WI38 (cell line): ENCODE data around the gene HOMEZ.
"Not testable (repeated sequence)": the region's sequence is repeated elsewhere in the genome, so short reads cannot be mapped to it uniquely, and the experiment has no call there.

ENCODE experiments used
- H3K4me3 ChIP-seq: 2 replicates; pipeline ENCODE4 v1.5.1; 2011; ENCODE audit warnings: low read depth, mild to moderate bottlenecking, control low read depth, low read length
- TF ChIP-seq, protein P1 (sequence below): IDR thresholded peaks from 2 replicates; pipeline ENCODE4 v1.5.1; 2012; ENCODE audit warnings: low read depth, mild to moderate bottlenecking, control low read depth, low read length

Gene HOMEZ

DNA sequence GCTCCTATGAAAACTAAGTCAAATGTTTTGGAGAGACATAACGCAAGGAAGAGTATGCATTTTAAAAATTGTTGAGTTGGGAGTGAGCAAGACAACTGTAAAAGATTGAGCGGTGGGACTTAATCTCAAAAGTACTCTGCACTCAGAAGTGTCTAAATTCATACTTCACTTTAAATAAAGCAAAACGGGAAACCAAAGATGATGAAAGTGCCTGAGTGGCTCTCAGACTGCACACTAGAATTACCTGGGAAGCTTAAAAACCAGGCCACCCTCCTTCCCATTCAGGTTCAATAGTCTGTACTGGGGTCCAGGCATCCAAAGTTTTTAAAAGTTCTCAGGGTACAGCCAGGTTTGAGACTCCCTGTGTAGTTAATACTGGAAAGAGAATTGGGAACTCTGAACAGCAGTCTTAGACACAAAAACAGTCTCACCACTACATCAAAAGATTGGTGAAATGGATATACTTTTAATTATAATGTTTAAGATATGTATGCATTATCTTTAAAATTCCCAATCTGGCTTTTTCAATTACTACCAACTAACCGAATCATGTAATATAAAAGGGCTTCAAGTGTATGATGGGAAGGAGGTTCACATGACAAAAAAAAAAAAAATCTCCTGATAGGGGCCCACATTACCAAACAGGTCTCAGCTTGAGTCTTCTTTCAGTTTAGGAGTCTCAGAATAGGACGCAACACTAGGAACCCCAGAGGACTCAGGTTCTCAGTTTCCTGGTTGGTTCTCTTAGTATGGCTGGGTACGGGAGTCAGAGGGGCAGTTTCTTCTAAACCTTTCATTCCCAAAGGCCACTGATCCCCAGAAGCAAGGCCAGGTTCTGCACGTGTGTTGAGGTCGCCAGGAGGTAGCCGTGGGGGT, 1.0 kb downstream of the HOMEZ start:
- H3K4me3 ChIP-seq = peak overlapping the region; percentile 93
- TF ChIP-seq, protein P1, sequence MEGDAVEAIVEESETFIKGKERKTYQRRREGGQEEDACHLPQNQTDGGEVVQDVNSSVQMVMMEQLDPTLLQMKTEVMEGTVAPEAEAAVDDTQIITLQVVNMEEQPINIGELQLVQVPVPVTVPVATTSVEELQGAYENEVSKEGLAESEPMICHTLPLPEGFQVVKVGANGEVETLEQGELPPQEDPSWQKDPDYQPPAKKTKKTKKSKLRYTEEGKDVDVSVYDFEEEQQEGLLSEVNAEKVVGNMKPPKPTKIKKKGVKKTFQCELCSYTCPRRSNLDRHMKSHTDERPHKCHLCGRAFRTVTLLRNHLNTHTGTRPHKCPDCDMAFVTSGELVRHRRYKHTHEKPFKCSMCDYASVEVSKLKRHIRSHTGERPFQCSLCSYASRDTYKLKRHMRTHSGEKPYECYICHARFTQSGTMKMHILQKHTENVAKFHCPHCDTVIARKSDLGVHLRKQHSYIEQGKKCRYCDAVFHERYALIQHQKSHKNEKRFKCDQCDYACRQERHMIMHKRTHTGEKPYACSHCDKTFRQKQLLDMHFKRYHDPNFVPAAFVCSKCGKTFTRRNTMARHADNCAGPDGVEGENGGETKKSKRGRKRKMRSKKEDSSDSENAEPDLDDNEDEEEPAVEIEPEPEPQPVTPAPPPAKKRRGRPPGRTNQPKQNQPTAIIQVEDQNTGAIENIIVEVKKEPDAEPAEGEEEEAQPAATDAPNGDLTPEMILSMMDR = no peak

DNA sequence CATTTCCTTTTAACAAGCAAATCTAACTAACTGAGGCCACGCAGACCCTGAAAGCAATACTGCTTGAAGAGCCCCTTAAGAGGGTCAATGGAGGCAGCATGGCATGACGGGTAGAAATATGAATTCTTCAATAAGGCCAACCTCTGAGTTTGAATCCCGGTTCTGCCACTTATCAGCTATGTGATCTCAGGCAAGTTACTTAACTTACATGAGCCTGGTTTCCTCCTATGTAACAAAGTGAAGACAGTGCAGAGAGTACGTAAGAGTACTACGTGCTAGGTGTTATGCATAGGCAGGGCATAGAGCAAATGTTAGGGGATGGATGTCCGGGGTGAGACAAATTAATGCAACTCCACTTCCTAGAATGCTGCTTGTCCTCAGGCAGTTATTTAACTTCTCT, 4.7 kb downstream of the HOMEZ start:
- no peak overlapping the region for H3K4me3 ChIP-seq
- TF ChIP-seq, protein P1 = no peak

DNA sequence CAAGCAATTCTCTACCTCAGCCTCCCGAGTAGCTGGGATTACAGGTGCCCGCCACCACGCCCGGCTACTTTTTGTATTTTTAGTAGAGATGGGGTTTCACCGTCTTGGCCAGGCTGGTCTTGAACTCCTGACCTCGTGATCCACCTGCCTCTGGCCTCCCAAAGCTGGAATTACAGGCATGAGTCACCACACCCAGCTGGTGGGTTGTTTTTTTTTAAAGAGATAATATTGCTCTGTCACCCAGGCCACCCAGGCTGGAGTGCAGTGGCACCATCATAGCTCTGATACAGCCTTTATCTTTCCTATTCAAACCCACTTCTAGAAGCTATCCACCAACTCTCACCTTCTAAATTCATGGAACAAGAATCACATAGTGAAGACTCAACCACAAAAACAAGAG, 8.0 kb downstream of the HOMEZ start:
- H3K4me3 ChIP-seq = not testable (repeated sequence)

DNA sequence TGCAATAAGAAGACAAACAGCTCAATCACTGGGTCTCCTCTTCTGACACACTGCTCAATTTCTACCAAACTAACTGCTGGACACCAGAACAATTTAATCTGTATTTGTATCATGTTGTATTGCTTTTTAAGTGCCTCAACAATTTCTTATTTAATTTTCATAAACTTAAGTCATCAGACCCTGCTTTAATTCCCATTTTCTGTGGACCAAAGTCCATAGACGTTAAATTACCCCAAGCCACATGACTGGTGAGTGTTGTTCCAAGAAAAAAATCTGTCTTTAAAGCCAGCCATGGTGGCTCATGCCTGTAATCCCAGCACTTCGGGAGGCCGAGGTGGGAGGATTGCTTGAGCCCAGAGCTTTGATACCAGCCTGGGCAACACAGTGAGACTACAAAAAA, 8.7 kb downstream of the HOMEZ start:
- no peak overlapping the region for H3K4me3 ChIP-seq
- TF ChIP-seq, protein P1 = no peak

DNA sequence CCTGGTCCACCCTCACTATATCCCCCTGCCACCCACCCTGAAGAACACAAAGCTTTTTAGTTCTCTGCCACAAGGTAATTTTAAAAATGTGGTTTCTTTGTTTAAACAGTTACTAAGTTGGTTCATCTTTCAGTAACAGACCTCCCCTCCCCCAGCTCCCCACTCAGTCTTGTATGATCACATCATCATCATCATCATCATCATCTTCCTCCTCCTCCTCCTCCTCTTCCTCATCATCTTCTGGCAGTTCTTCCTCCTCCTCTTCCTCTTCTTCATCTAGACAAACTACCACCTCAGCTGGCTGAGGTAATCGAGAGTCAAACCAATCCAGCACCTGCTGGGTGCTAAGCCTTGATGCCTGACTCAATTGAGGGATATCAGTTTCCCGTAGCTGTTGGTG, 10.5 kb downstream of the HOMEZ start:
- TF ChIP-seq, protein P1 = no peak
- H3K4me3 ChIP-seq = no peak overlapping the region

DNA sequence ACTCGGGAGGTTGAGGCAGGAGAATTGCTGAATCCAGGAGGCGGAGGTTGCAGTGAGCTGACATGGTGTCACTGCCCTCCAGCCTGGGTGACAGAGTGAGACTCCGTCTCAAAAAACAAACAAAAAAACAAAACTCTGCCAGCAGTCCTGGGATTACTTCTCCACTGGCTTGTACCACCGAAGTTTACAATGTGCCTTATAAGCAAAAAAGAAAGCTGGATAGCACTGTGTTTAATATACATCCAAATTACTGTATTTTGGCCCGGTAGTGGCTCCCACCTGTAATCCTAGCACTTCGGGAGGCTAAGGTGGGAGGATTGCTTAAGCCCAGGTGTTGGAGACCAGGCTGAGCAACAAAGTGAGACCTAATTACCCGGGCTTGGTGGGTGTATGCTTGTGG, 16.7 kb downstream of the HOMEZ start:
- TF ChIP-seq, protein P1 = no peak
- no peak overlapping the region for H3K4me3 ChIP-seq

DNA sequence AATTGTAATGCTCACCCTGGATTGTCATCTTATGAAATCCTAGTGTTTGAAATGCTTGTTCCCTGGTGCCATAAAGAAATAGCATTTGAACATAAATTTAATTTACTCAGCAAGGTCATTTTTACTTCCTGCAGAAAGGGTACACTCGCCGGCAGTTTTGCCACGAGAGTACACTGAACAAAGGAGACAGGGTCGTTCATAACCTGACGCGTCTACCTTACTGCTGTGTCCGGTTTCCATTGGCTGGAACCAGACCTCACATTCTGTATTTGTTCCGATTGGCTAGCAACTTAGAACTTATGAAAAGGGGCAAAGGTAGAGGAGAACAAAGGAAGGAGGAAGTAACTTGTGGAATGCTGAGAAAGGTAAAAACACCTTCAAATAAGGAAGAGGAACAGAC, 25.1 kb downstream of the HOMEZ start:
- not testable (repeated sequence) for H3K4me3 ChIP-seq

DNA sequence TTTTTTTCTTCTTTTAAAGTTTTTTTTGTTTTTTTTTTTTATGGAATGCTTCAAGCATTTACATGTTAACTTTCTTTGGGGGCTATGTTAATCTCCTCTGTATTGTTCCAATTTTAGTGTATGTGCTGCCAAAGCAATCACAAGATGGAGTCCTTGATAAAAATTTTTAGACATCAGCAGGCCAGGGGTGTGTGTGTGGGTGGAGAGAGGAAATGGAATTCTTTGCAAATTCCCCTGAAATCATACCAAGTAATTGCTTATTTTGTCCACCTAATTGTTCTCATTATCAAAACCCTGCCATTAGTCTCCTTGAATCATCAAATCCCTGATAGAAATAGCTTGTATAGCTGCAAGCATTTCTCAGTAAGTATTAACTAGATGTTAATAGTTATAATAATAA, 26.5 kb downstream of the HOMEZ start:
- no peak overlapping the region for H3K4me3 ChIP-seq
- TF ChIP-seq, protein P1 = no peak
